Liver (tissue), 9 donors: ENCODE data around the gene POU3F1. TPM values are rescaled to one million over a fixed set of nuclear protein-coding genes. Genes with fewer than 3 reads are reported as not detected.

Experiments
- DNase-seq: peaks from one replicate; pipeline ENCODE4 v3.0.0-alpha.2; 2017; ENCODE audit warnings: low spot score
- H3K27ac ChIP-seq, 2 donors: one replicate each; pipeline ENCODE4 v1.7.0; 2013; ENCODE audit warnings: inconsistent platforms in 2 of 2, low read length in 2 of 2, control low read depth in 1 of 2, low read depth in 1 of 2, mild to moderate bottlenecking in 1 of 2
- H3K27me3 ChIP-seq, 4 donors: one replicate each; pipeline versions ENCODE4 v1.6.1 to v1.7.0; 2013; ENCODE audit warnings: low read length in 3 of 4, inconsistent platforms in 1 of 4, mild to moderate bottlenecking in 1 of 4, moderate library complexity in 1 of 4; ENCODE audit not compliant: control insufficient read depth in 4 of 4, insufficient read depth in 4 of 4
- H3K36me3 ChIP-seq, 4 donors: one replicate each; pipeline versions ENCODE4 v1.6.1 to v1.7.0; 2013; ENCODE audit warnings: low read length in 3 of 4, mild to moderate bottlenecking in 3 of 4, low read depth in 1 of 4, moderate library complexity in 1 of 4; ENCODE audit not compliant: control insufficient read depth in 4 of 4, insufficient read depth in 3 of 4
- H3K4me1 ChIP-seq, 4 donors: one replicate each; pipeline versions ENCODE4 v1.6.1 to v1.7.0; 2013; ENCODE audit warnings: low read length in 3 of 4, mild to moderate bottlenecking in 3 of 4, moderate library complexity in 1 of 4; ENCODE audit not compliant: control insufficient read depth in 4 of 4, insufficient read depth in 4 of 4
- H3K4me3 ChIP-seq, 3 donors: one replicate each; pipeline versions ENCODE4 v1.6.1 to v1.7.0; 2013; ENCODE audit warnings: low read length in 3 of 3, control low read depth in 1 of 3, low read depth in 1 of 3, mild to moderate bottlenecking in 1 of 3
- H3K9ac ChIP-seq, 2 donors: one replicate each; pipeline ENCODE4 v1.7.0; 2013; ENCODE audit warnings: low read length in 2 of 2, mild to moderate bottlenecking in 2 of 2, moderate library complexity in 2 of 2, control low read depth in 1 of 2, low read depth in 1 of 2
- H3K9me3 ChIP-seq, 4 donors: one replicate each; pipeline versions ENCODE4 v1.6.1 to v1.7.0; 2013; ENCODE audit warnings: low read length in 3 of 4; ENCODE audit not compliant: control insufficient read depth in 4 of 4
- ATF3 ChIP-seq: IDR thresholded peaks from 2 replicates; pipeline ENCODE4 v1.6.1; 2016; ENCODE audit warnings: antibody characterized with exemption
- CTCF ChIP-seq: fragments of 150-350 bp; IDR thresholded peaks from 2 replicates; pipeline ENCODE4 v1.5.1; 2017; ENCODE audit warnings: improper control_type of control experiment, low read depth, low read length; ENCODE audit not compliant: missing input control
- EGR1 ChIP-seq, 2 donors: IDR thresholded peaks; 2 replicates each; pipeline ENCODE4 v1.6.1; 2016 to 2018; ENCODE audit warnings: antibody characterized with exemption in 2 of 2, low read depth in 2 of 2
- FOXA1 ChIP-seq: IDR thresholded peaks from 2 replicates; pipeline ENCODE4 v1.6.1; 2016; ENCODE audit warnings: antibody characterized with exemption
- FOXA2 ChIP-seq: IDR thresholded peaks from 2 replicates; pipeline ENCODE4 v1.6.1; 2016; ENCODE audit warnings: antibody characterized with exemption
- GABPA ChIP-seq, 2 donors: IDR thresholded peaks in 1 of 2; conservative IDR thresholded peaks in 1 of 2; 2 replicates each; pipeline ENCODE4 v1.6.1; 2016; ENCODE audit warnings: antibody characterized with exemption in 2 of 2, mild to moderate bottlenecking in 1 of 2, moderate library complexity in 1 of 2
- HNF4A ChIP-seq, 2 donors: conservative IDR thresholded peaks; 2 replicates each; pipeline ENCODE4 v1.6.1; 2016; ENCODE audit warnings: antibody characterized with exemption in 2 of 2, mild to moderate bottlenecking in 2 of 2
- HNF4G ChIP-seq: IDR thresholded peaks from 2 replicates; pipeline ENCODE4 v1.6.1; 2016; ENCODE audit warnings: antibody characterized with exemption
- JUND ChIP-seq, 2 donors: IDR thresholded peaks; 2 replicates each; pipeline ENCODE4 v1.6.1; 2016; ENCODE audit warnings: antibody characterized with exemption in 2 of 2
- NR2F2 ChIP-seq: IDR thresholded peaks from 2 replicates; pipeline ENCODE4 v1.6.1; 2016; ENCODE audit warnings: antibody characterized with exemption
- RAD21 ChIP-seq, 2 donors: IDR thresholded peaks; 2 replicates each; pipeline ENCODE4 v1.6.1; 2016; ENCODE audit warnings: antibody characterized with exemption in 2 of 2, mild to moderate bottlenecking in 2 of 2
- REST ChIP-seq: IDR thresholded peaks from 2 replicates; pipeline ENCODE4 v1.6.1; 2016; ENCODE audit warnings: antibody characterized with exemption, mild to moderate bottlenecking
- RXRA ChIP-seq, 2 donors: IDR thresholded peaks; 2 replicates each; pipeline ENCODE4 v1.6.1; 2017 to 2018; ENCODE audit warnings: antibody characterized with exemption in 2 of 2, mild to moderate bottlenecking in 1 of 2
- SP1 ChIP-seq: IDR thresholded peaks from 2 replicates; pipeline ENCODE4 v1.6.1; 2018; ENCODE audit warnings: antibody characterized with exemption, mild to moderate bottlenecking
- TAF1 ChIP-seq: conservative IDR thresholded peaks from 2 replicates; pipeline ENCODE4 v1.6.1; 2016; ENCODE audit warnings: antibody characterized with exemption, mild to moderate bottlenecking
- YY1 ChIP-seq: IDR thresholded peaks from 2 replicates; pipeline ENCODE4 v1.6.1; 2016; ENCODE audit warnings: antibody characterized with exemption, mild to moderate bottlenecking
- ZBTB33 ChIP-seq: IDR thresholded peaks from 2 replicates; pipeline ENCODE4 v1.6.1; 2016; ENCODE audit warnings: antibody characterized with exemption
- WGBS: extraction: QIAGEN DNeasy Blood & Tissue Kit; methylation state at CpG from one replicate; pipeline ENCODE4 v1.1.7; 2013; 5-methylcytosine and 5-hydroxymethylcytosine counted together
- polyA plus RNA-seq, 2 donors: library from polyadenylated mRNA; stranded (reverse) in 1 of 2; unstranded in 1 of 2; fragments of 200-250 nt in 1 of 2; fragments of >200 nt in 1 of 2; fragmentation: Nextera tagmentation in 1 of 2; extraction: Ambion mirVana in 1 of 2; gene quantifications; one replicate each; pipeline versions ENCODE4 v1.2.1 to v1.2.3, GENCODE V29; 2013 to 2015
- total RNA-seq, 2 donors: library from RNA; depleted of rRNA; stranded (reverse); fragments of >200 nt; gene quantifications; one replicate each; pipeline ENCODE4 v1.2.3, GENCODE V29; 2014
- TF ChIP-seq, protein P1 (sequence below): IDR thresholded peaks from 2 replicates; pipeline ENCODE4 v1.6.1; 2016; ENCODE audit warnings: antibody characterized with exemption
- donor health status: healthy.
- donor health status: healthy.
- donor health status: healthy.
- donor health status: healthy.
- donor health status: healthy.

Gene POU3F1
- total and polyA plus RNA-seq, 4 donors = not detected

- no peaks in the 10 kb centered on the region for H3K4me1 ChIP-seq
- H3K36me3 ChIP-seq = no peaks in the 10 kb centered on the region
- no peak for DNase-seq
- 68% methylated on average over 6 of the region's 6 CpGs for WGBS
- TF ChIP-seq JUND (IDR thresholded peaks at IDR 0.05) (no peak), CTCF (no peak), NR2F2 (no peak), ZBTB33 (no peak), RAD21 (IDR thresholded peaks at IDR 0.05) (no peak), FOXA1 (no peak), FOXA2 (no peak), EGR1 (IDR thresholded peaks at IDR 0.05; ENCODE audit: low read depth in 2 of 2) (no peak), SP1 (no peak), HNF4A (conservative IDR thresholded peaks at IDR 0.05) (no peak), ATF3 (no peak), RXRA (IDR thresholded peaks at IDR 0.05) (no peak), GABPA (IDR thresholded peaks at IDR 0.05 in 1 of 2, conservative IDR thresholded peaks at IDR 0.05 in 1 of 2) (no peak), TAF1 (no peak), YY1 (no peak), HNF4G (no peak), REST (no peak)
- TF ChIP-seq, protein P1, sequence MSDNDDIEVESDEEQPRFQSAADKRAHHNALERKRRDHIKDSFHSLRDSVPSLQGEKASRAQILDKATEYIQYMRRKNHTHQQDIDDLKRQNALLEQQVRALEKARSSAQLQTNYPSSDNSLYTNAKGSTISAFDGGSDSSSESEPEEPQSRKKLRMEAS = no peak
- no peaks in the 10 kb centered on the region for H3K27me3 ChIP-seq
- no peak overlapping the region for H3K4me3 ChIP-seq
- H3K27ac ChIP-seq = no peak overlapping the region
- H3K9ac ChIP-seq = no peak overlapping the region
- H3K9me3 ChIP-seq = no peaks in the 10 kb centered on the region
Observed at GRCh38 chr1:38076455-38076854, 29.9 kb upstream of the POU3F1 start.
